Measurements from ENCODE around the gene HHAT.

The HHAT gene

DNA sequence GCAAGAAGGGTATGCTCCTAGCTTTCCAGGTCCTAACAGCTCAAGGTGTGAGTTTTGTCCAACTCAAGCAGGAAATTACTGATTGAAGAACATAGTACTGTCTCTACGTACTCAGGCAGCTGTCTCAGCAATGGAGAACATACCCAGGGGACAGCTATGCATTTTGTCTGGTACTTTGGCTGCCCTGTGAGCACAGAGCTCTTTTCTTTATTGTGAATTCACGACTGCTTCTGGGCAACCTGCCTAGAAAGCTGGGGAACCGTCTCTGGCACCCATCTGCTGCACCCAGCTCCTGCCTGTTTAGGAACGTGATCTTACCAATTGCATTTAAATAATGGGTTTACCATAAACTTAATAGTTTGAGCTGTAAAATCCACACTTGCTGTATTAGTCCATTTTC, 258.1 kb downstream of the HHAT start:
- in situ Hi-C loops (cut with MboI; ENCODE audit: low sequenced_read_pairs), result no loop called here

DNA sequence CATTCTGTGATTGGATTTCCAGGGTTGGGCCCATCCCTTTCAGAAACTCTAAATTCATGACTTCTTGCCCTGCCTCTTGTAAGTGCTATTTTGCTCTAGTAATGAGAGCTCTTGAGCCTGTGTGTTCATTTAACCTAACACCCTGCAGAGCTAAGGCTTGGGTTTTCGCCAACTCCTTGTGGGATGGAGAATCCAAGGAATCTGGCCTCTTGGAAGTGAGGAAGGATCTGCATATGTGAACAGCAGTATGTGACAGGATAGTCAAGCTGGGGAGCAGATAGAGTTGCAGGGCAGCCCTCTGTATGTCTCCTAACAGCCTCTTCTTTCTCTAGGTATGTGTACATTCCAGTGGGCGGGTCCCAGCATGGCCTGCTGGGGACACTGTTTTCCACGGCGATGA, 258.9 kb downstream of the HHAT start:
- in situ Hi-C loops (cut with MboI; ENCODE audit: low sequenced_read_pairs), result no loop called here

DNA sequence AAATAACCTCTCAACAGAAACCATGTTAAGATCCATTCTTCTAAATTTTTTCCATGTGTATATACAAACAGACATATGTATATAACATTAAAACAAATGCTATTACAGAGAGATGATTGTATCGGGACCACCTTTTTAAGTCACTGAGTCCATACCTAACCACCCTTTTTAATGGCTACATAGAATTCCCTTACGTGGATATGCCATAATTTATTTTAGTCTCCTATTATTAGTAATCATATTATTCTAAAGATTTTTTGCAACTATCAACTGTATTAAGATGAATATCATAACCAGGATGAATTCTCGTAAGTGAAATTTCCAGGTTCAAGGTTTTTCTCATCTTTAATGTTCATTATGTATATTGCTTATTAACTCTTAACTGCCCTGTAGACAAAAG, 259.7 kb downstream of the HHAT start:
- in situ Hi-C loops (cut with MboI; ENCODE audit: low sequenced_read_pairs), result no loop called here

GRCh38 chr1:210588946-210589345, 260.2 kb downstream of the HHAT start:
- in situ Hi-C loops (cut with MboI; ENCODE audit: low sequenced_read_pairs), result no loop called here

- in situ Hi-C loops (cut with MboI; ENCODE audit: low sequenced_read_pairs), result no loop called here
Observed at GRCh38 chr1:210591214-210591613, 262.5 kb downstream of the HHAT start.

GRCh38 chr1:210594605-210595004, 265.9 kb downstream of the HHAT start:
- in situ Hi-C loops (cut with MboI; ENCODE audit: low sequenced_read_pairs), result no loop called here

- in situ Hi-C loops (cut with MboI; ENCODE audit: low sequenced_read_pairs), result no loop called here
Observed at GRCh38 chr1:210596641-210597040, 267.9 kb downstream of the HHAT start.

DNA sequence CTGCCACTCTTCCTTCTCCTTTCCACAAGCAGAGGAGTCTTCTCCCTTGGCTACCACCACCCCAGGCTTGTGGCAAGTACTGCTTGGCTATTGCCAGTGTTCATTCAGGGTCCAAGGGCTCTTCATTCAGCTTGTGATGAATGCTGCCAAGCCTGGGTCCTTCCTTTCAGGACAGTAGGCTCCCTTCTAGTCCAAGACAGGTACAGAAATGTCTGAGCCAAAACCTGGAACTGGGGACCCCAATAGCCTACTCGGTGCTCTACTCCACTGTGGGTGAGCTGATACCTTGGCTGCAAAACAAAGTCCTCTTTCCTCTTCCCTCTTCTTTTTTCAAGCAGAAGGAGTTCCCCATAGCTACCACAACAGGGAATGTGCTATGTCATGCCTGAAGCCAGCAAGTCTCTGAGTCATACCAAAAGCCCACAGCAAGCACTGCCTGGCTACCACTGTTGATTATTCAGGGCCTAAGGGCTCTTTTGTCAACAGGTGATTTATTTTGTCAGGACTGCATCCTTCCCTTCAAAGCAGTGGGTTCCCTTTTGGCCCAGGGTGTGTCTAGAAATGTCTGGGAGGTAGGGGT, 268.9 kb downstream of the HHAT start:
- in situ Hi-C loops (cut with MboI; ENCODE audit: low sequenced_read_pairs), result no loop called here

GRCh38 chr1:210598135-210598652, 269.5 kb downstream of the HHAT start:
- in situ Hi-C loops (cut with MboI; ENCODE audit: low sequenced_read_pairs), result no loop called here

- in situ Hi-C loops (cut with MboI; ENCODE audit: low sequenced_read_pairs), result no loop called here
Observed at GRCh38 chr1:210600421-210601159, 271.9 kb downstream of the HHAT start.

DNA sequence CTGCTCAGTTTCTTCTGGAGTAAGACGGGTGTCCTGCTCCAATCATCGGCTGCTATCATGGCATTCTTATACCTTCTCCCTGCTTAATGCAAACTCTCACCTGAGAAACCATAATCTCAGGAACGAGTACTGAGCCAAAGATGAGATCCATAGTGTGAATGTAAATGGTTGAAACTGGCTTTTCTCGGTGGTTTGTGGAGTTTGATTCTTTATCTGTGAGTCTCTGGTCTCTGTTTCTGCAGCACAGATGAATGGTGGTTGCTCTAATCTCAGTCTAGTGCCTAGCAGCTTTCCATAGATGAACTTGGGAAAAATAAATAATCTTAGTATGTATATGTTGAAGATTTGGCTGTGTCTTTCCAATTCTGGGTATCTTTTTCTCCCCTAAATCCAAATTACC, 274.4 kb downstream of the HHAT start:
- in situ Hi-C loops (cut with MboI; ENCODE audit: low sequenced_read_pairs), result no loop called here

GRCh38 chr1:210605099-210605498, 276.4 kb downstream of the HHAT start:
- in situ Hi-C loops (cut with MboI; ENCODE audit: low sequenced_read_pairs), result no loop called here

GRCh38 chr1:210607361-210607760, 278.7 kb downstream of the HHAT start:
- in situ Hi-C loops (cut with MboI; ENCODE audit: low sequenced_read_pairs), result no loop called here

- in situ Hi-C loops (cut with MboI; ENCODE audit: low sequenced_read_pairs), result no loop called here
Observed at GRCh38 chr1:210608767-210609166, 280.1 kb downstream of the HHAT start.

DNA sequence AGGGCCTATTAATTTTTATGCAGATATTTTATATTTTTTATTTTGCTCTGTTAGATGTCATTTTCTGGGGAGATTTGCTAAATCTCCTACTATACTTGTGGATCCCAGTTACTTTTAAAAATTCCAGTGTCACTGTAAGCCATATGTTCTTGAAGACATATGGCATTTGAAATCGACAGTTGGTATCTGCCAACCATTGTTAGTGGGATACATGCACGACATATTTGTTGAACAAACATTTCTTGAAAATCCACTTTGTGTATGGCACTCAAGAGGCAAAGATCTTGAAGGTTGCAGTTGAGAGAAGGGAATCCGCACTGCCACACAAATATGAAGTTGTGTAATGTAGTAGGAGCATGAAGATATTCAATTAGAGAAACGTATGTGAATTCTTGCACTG, 287.7 kb downstream of the HHAT start:
- in situ Hi-C loops (cut with MboI; ENCODE audit: low sequenced_read_pairs), result no loop called here

DNA sequence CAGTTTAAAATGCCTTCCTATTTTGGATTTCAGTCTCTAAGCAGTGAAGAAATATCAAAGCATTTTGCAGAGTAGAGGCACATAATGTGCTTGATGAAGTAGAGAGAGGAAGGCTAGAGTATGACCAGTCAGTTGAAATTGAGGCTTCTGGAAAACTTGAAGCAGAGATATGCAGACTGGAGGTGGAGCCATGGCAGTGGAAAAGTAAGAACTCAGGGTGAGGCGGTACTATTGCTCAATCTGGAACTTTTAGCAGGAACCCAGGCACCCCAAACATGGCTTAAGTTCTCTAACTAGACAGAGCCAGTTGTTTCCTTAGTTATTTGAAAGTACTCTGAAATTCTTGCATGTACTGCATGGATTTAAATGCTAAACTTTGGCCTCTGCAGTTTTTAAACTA, 288.6 kb downstream of the HHAT start:
- in situ Hi-C loops (cut with MboI; ENCODE audit: low sequenced_read_pairs), result no loop called here

- in situ Hi-C loops (cut with MboI; ENCODE audit: low sequenced_read_pairs), result no loop called here
Observed at GRCh38 chr1:210618369-210618768, 289.7 kb downstream of the HHAT start.

- in situ Hi-C loops (cut with MboI; ENCODE audit: low sequenced_read_pairs), result no loop called here
Observed at GRCh38 chr1:210620867-210621488, 292.3 kb downstream of the HHAT start.

- in situ Hi-C loops (cut with MboI; ENCODE audit: low sequenced_read_pairs), result no loop called here
Observed at GRCh38 chr1:210621712-210622111, 293.0 kb downstream of the HHAT start.

DNA sequence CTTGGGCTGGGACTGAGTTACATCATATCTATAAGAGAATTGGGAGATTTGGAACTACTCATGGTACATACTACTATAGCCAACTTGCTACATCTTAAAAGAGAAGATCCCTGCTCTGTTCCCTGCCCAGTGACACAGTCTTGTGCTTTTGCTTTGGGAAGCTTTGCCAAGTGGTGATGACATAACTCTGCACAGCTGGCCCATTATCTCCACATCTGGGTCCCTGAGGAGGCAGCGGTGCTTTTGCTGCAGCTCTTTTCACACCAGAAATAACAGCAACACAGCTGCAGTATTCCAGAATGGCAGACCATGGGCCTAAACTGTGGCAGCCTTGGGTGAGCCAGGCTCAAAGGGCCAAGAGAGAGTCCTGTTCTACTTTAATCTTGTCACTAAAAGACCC, 296.0 kb downstream of the HHAT start:
- in situ Hi-C loops (cut with MboI; ENCODE audit: low sequenced_read_pairs), result no loop called here

DNA sequence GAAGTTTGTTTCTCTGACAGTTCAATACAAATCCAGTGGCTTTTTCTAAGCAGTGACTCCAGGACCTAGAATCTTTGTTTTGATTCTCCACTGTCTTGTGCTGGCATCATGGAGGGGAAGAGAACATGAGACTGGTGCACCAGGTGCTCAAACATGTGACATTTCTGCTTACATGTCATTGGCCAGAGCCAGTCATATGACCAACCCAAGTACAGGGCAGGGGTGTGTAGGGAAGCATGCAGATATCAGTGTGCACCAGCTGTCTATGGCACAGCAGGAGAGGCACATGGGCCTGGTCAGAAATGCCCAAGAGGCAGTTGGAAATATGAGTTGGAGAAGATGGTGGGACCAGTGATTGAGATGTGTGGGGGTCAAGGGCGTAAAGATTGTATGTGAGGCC, 297.0 kb downstream of the HHAT start:
- in situ Hi-C loops (cut with MboI; ENCODE audit: low sequenced_read_pairs), result no loop called here

DNA sequence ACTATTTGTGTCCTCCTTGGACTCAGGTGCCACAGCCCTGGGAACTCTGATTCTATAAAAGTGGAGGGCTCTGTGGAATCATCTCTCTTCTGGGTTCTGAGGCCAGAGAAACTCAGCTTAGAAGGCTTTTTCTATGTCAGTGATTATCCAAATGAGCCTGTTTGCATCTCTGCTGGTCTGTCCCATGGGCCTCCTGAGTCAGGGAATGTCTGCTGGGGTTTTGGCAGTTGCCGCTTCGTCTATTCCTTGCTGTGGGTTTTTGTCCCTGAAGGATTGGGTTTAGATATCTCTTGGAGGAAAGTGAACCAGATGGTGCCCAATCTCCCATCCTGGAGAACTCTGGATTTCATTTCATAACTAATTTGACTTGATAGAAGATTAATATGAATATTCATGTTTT, 297.6 kb downstream of the HHAT start:
- in situ Hi-C loops (cut with MboI; ENCODE audit: low sequenced_read_pairs), result no loop called here
